Activated CD4-positive, CD25-positive, alpha-beta regulatory T cell (primary cell): Measurements from ENCODE around the gene SLC9B2.
A peak's percentile ranks its signal among the peaks of the same experiment; 100 is the strongest.

Experiments used
- DNase-seq, 4 experiments: peaks; one replicate each; lab custom pipeline; 2025; lab: John Stamatoyannopoulos, UW

Gene SLC9B2

GRCh38 chr4:103076747-103077347 is at the start of gene SLC9B2:
SLC9B2 (minus strand) TSS chr4:103076761; CDS start chr4:103067550, 9,211 bp downstream.
- DNase-seq, result no peak

GRCh38 chr4:103126126-103126525 is 49.6 kb upstream of the SLC9B2 start:
- no peak for DNase-seq

- DNase-seq, result no peak
Observed at GRCh38 chr4:103123114-103123513, 46.6 kb upstream of the SLC9B2 start.

GRCh38 chr4:103118166-103118565 is 41.6 kb upstream of the SLC9B2 start:
- DNase-seq, result no peak

- DNase-seq, result no peak
Observed at GRCh38 chr4:103111598-103111997, 35.0 kb upstream of the SLC9B2 start.

GRCh38 chr4:103108542-103108941 is 32.0 kb upstream of the SLC9B2 start:
- DNase-seq, result no peak

- DNase-seq, result no peak
Observed at GRCh38 chr4:103105558-103106356, 29.2 kb upstream of the SLC9B2 start.

- DNase-seq, result no peak
Observed at GRCh38 chr4:103104886-103105285, 28.3 kb upstream of the SLC9B2 start.

- DNase-seq, result no peak
Observed at GRCh38 chr4:103100691-103101090, 24.1 kb upstream of the SLC9B2 start.

- peak in 2 of 4 experiments; percentile 8 to 18 for DNase-seq
Observed at GRCh38 chr4:103099691-103100392, 23.3 kb upstream of the SLC9B2 start, which contains the start of gene BDH2. BDH2 (minus strand) TSS chr4:103099834; CDS start chr4:103096254, 3,580 bp downstream.

- no peak for DNase-seq
Observed at GRCh38 chr4:103098756-103099440, 22.3 kb upstream of the SLC9B2 start.

GRCh38 chr4:103098341-103098740 is 21.8 kb upstream of the SLC9B2 start:
- DNase-seq, result no peak

GRCh38 chr4:103097112-103097511 is 20.6 kb upstream of the SLC9B2 start:
- DNase-seq, result no peak

- no peak for DNase-seq
Observed at GRCh38 chr4:103095080-103095479, 18.5 kb upstream of the SLC9B2 start.

- DNase-seq, result no peak
Observed at GRCh38 chr4:103092245-103092644, 15.7 kb upstream of the SLC9B2 start.

GRCh38 chr4:103091601-103092223 is 15.2 kb upstream of the SLC9B2 start:
- peak in 3 of 4 experiments; percentile 1 to 11 (median 8) for DNase-seq

GRCh38 chr4:103089481-103089880 is 12.9 kb upstream of the SLC9B2 start:
- DNase-seq, result no peak

- no peak for DNase-seq
Observed at GRCh38 chr4:103086551-103086950, 10.0 kb upstream of the SLC9B2 start.

GRCh38 chr4:103085555-103086196 is 9.1 kb upstream of the SLC9B2 start:
- no peak for DNase-seq

GRCh38 chr4:103079621-103080020 is 3.1 kb upstream of the SLC9B2 start:
- DNase-seq, result no peak
